HG02870 (cell line): ENCODE results near the gene LDOC1.
"Not testable (repeated sequence)": the region's sequence is repeated elsewhere in the genome, so short reads cannot be mapped to it uniquely, and the experiment has no call there.

ENCODE experiments used
- ATAC-seq: cut with Tn5 transposase; IDR thresholded peaks from one replicate; pipeline ENCODE4 v1.9.1; 2021; ENCODE audit warnings: mild to moderate bottlenecking, moderate library complexity; ENCODE audit not compliant: unreplicated experiment

LDOC1 gene

DNA sequence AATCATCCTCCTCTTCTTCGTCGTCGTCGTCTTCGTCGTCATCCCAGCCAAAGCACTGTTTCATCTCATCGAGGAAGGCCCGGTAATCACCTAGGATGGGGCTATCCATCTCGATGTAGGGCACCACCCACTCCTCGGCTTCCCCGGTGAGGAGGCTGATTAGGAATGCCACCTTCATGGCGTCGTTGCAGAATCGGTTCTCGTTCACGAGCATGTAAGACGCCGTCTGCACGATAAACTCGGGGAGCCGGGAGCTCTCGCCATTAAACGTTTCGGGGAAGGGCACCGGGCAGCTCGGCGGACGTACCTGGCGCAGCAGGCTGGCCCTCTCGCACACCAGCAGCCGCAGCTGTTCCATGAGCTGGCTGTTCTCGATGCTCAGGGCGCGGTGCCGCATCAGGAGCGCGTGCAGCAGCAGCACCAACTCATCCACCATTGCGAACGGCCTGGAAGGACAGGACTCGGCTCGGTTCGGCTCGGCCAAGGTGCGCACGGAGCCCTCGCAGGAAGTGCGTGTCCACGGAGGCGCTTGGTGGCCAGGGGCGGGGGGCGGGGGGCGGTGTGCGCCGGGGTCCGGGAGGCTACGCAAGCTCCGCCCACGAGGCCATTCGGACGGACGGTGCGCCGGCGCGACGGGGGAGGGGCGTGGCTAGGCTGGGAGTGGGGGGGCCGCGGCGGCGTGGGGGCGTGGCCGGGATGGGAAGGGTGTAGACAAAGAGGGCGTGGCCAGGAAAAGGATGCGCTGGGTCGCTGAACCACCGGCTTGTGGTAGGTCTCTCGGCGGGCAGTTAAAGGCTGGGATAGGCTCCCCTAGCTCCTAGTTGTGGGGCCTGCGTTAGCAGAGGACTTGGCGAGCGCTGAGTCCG, at the start of gene LDOC1:
Gene LDOC1 (minus strand): TSS at position 544 of the 866 bp plus-strand sequence. CDS start 108 bp downstream, at position 436.
- ATAC-seq = no peak

DNA sequence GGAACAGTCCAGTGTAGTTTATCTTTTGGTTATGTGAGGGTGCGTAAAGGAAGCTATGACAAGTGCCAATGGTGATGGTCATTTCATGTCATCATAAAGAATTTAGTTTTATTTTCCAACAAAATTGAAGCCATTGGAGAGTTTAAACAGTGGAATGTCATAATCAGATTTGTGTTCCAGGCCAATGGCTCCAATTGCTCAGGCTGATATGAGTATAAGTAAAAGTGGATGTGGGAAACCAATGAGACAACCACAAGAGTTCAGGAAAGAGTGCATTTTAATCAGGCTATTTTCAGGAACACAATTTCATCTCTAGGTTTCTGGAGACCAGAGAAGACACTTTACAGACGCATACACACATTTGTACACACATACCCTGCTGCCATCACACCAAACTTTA, 44.7 kb upstream of the LDOC1 start:
- no peak for ATAC-seq

DNA sequence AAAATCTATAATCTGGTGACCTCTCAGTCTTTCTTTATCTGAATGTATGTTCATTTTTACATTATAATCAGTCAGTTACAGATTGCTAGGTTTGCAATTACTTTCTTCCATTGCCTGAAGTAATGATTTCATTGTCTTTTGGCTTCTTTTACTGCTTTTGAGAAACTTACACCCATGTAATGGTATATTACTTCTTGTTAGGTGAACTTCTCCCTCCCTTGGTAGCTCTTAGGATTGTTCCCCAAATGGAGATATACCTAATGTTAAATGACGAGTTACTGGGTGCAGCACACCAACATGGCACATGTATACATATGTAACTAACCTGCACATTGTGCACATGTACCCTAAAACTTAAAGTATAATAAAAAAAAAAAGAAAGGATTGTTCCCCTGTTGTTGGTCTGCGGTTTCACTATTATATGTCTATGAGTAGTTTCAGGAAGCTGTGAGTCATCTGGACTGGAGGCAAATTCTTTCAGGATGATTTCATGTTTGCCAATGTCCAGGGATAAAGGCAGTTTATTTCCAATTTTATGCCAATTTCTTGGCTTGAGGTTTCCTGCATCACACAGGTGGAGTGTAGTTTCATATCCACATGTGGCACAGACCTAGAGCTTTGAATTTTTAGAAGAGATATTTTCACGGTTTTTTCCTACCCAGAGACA, 43.5 kb upstream of the LDOC1 start:
- ATAC-seq = no peak

DNA sequence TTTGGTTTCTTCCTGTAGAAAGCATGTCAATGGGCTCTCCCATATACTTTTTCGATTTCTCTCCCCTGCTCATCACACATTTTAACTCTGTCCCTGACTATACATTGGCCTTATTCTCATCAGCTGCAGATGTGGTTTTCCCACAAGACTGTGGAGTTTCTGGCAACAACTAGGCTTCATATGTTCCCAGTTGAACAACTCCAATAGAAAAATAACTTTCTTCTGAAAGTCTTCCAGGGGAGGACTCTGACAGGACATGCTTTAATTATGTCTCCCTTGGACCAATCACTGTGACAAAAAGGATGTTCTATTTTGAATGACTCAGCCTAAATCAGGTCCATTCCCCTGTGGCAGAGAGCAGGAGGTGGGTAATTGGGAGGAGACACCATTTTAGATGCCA, 37.3 kb upstream of the LDOC1 start:
- ATAC-seq = no peak

DNA sequence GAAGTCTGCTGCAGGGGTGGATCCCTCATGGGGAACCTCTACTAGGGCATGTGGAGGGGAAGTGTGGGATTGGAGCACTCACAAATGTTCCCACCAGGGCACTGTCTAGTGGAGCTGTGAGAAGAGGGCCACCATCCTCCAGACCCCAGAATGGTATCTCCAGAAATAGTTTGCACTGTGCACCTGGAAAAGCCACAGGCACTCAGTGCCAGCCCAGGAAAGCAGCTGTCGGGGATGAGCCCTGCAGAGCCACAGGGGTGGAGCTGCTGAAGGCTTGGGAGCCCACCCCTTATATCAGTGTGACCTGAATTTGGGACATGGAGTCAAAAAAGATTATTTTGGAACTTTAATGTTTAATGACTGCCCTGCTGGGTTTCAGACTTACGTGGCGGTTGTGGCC, 25.0 kb upstream of the LDOC1 start:
- ATAC-seq = no peak

DNA sequence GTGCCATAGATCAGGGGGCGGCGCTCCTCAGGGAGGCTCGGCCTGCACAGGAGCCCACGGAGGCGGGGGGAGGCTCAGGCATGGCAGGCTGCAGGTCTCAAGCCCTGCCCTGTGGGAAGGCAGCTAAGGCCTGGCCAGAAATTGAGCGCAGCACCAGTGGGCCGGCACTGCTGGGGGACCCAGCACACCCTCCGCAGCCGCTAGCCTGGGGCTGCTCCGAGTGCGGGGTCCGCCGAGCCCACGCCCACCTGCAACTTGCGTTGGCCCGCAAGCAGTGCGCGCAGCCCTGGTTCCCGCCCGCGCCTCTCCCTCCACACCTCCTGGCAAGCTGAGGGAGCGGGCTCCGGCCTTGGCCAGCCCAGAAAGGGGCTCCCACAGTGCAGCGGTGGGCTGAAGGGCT, 11.6 kb upstream of the LDOC1 start:
- not testable (repeated sequence) for ATAC-seq

DNA sequence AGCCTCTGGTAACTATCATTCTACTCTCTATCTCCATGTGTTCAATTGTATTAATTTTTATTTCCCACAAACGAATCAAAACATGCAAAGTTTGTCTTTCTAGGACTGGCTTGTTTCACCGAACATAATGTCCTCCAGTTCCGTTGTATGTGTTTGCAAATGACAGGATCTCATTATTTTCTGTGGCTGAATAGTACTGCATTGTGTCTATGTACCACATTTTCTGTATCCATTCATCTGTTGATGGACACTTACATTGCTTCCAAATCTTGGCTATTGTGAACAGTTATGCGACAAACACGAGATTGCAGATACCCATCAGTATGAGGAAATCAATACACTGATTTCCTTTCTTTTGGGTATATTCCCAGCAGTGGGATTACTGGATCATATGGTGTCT, 8.4 kb upstream of the LDOC1 start:
- no peak for ATAC-seq

DNA sequence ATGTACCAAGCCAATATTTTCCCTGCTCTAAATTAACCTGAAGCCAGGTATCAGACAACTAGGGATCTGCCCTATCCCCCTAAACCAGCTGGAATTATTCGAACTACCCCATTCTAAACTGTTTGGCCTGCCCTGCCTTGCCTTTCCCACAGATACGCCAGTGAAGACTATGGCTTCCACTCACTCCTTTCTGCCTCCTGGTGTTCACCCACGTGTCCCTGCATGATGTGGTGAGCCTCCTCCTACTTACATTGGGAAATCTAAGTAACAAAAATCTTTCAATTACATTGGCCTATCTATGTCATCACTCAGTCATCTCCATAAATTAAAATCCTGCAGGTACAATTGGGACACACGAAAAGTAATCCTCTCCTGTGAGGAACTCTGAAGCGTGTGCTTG, 6.1 kb upstream of the LDOC1 start:
- no peak for ATAC-seq

DNA sequence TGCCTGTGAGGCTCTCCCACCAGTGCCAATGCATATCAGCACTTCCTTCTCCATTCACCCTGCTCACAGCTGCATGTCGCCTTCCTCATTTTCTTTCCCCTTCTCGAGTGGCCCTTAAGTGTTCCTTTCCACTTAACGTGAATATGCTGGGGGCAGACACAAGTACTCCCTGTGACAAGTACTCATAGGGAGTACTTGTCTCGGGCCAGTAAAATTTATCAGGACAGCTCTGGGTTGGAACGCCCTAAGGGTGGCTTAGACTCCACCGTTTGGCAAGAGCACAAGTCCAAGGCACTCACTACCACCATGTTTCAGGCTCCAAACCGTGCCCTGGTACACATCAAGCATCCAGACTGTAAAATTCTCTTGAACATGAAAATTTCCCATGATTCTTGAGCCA, 3.9 kb upstream of the LDOC1 start:
- ATAC-seq = no peak

DNA sequence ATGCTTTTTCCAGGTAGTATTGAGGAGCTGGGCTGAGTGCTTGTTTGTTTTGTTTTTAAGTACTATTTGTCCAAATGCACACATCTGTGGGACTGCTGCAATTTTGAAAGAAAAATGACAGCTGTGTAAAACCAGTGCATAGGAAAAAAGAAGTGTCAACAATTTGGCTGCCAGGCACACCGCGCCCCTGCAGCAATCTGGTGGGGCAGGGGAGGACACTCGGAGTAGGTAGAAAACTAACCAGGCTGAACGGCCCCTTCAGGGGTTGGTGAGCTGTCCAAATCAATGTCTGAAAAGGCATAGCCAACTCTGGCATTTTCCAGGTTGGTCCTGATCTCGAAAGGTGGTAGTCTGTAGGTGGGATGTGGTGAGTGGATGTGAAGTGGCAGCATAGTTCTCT, 1.1 kb downstream of the LDOC1 start:
- ATAC-seq = no peak

DNA sequence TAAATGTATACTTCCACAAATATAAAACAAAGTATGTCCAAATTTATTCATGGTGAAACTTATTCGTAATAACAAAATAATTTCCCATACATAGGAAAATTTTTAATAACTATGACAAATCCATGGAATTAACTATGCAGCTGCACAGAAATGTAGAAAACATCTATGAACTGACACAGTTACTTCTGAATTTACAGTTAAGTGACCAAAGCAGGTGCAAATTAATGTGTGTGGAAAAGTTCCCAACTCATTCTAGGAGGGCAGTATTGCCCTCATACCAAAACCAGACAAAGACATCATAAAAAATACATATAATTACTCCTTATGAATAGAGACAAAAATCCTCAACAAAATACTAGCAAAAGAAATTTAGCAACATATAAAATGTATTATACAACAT, 12.5 kb downstream of the LDOC1 start:
- ATAC-seq = no peak

DNA sequence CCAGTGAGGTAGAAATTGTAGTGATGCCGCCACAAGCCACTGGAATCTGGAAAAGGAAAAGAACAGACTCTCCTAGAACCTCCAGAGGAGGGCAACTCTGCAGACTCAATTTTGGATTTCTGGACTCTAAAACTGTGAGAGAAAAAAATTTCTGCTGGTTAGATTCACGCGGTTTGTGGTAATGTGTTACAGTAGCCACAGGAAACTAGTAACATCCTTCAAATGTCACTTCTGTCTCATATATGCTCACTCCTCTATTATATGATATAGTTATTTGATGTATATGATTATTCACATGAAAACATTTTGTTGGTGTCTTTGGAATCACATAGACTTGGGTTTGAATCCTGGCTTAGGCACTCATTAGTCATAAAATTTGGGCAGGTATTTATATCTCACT, 18.8 kb downstream of the LDOC1 start:
- no peak for ATAC-seq

DNA sequence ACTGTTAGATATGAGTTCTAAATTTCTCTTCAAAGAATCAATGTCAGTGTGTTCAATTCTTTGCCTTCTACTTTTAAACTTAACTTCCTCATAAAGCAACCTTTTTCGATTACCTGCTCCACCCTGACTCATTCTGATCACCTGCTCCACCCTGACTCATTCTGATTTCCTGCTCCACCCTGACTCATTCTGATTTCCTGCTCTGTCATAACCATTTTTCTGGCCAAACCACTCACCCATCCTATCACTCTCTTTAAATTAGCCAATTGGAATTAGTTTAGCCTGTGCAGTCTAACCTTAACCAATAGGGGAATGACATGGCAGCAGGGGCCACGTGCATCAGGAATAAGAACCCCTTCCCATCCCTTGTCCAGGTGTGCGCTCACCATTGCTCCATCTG, 21.7 kb downstream of the LDOC1 start:
- ATAC-seq = not testable (repeated sequence)

DNA sequence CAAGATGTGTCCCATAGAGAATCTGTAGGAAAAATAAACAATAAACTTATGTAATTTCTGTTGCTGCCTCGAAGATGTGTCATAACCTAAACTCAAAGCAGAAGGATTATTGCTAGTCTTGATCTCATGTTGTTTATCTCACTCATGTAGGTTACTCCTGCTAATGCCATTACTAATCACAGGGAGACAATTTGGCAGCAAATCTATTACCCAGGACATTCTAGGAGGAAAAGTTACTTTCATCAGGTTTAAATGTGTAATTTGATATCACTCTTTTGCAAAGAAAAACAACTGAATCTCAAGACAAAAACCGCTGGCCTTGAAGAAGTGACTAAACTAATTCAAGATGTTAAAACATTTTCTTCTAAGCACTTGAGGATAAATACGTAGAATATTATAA, 34.0 kb downstream of the LDOC1 start:
- no peak for ATAC-seq

DNA sequence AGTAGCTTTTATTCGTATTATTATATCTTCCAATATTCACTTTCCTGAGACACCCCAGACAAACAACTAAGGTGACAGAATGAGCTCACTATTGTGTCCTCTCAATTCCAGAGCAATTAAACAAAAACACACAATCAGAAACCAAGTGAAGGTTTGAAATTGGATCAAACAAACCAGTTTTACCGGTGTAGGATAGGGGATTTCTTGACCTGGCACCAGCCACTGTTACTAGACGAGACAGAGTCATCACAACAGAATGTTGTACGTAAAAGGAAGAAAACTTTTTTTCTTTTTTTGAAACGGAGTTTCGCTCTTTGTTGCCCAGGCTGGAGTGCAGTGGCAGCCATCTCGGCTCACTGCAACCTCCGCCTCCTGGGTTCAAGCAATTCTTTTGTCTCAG, 43.7 kb downstream of the LDOC1 start:
- ATAC-seq = no peak

DNA sequence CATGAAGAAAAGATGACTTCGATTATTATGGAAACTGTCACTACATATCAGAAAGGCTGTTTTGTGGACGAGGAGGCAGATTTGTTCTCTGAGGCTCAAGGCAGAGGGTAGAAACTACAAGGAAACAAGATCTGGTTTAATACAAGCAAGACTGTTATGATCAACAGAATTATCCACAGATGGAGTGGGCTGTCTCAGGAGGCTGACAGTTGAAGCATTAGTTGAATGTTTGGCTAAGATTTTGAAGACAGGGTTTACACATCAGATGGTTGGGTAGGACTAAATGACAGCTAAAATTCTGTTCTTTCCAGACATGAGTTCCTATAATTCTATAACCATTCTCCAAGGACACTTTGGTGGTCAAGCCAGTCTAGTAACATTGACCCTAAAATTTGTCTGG, 49.8 kb downstream of the LDOC1 start:
- no peak for ATAC-seq
